GM12892 (cell line): Measurements from ENCODE around the gene ADAM15.

Experiments used
- POLR2A ChIP-seq: IDR thresholded peaks from 2 replicates; pipeline ENCODE4 v1.6.1; 2011; ENCODE audit warnings: low read depth, low read length, control low read depth
- POLR2AphosphoS5 ChIP-seq: IDR thresholded peaks from 2 replicates; pipeline ENCODE4 v1.6.1; 2011; ENCODE audit warnings: low read depth, low read length, control low read depth
- TAF1 ChIP-seq: IDR thresholded peaks from 2 replicates; pipeline ENCODE4 v1.6.1; 2011; ENCODE audit warnings: low read depth, mild to moderate bottlenecking, control low read depth, low read length, borderline replicate concordance

- TF ChIP-seq POLR2A: no peak
- TF ChIP-seq TAF1: no peak
- TF ChIP-seq POLR2AphosphoS5: no peak
Measured at GRCh38 chr1:155030243-155030795, 20.8 kb upstream of the ADAM15 start.
